Right lobe of liver (tissue), 6 donors: ENCODE data around the gene OBSCN. TPM values are rescaled to one million over a fixed set of nuclear protein-coding genes. Genes with fewer than 3 reads are reported as not detected.

Source experiments
- ATAC-seq, 4 donors: fragments of 200-7000 bp; cut with Tn5 transposase; one replicate each; pipeline ENCODE4 v1.9.1; 2020; ENCODE audit warnings: mild to moderate bottlenecking in 4 of 4, moderate library complexity in 4 of 4
- DNase-seq, 3 donors: peaks; one replicate each; pipeline ENCODE4 v3.0.0-alpha.2; 2020
- H3K27ac ChIP-seq, 3 donors: fragments of 200-600 bp; one replicate each; pipeline ENCODE4 v1.8.0; 2022
- H3K27me3 ChIP-seq, 2 donors: fragments of 200-600 bp; one replicate each; pipeline ENCODE4 v1.8.0; 2022
- H3K36me3 ChIP-seq, 4 donors: fragments of 200-600 bp; sonication (generic) in 1 of 4; one replicate each; pipeline versions ENCODE4 v1.5.1 to v1.8.0; 2017 to 2022; ENCODE audit warnings: control low read depth in 1 of 4
- H3K4me1 ChIP-seq, 4 donors: fragments of 200-600 bp; sonication (generic) in 1 of 4; one replicate each; pipeline versions ENCODE4 v1.5.1 to v1.8.0; 2017 to 2022; ENCODE audit warnings: control low read depth in 1 of 4
- H3K4me3 ChIP-seq, 3 donors: fragments of 200-600 bp; one replicate each; pipeline ENCODE4 v1.8.0; 2022
- H3K9me3 ChIP-seq, 4 donors: fragments of 200-600 bp; sonication (generic) in 1 of 4; one replicate each; pipeline versions ENCODE4 v1.5.1 to v1.8.0; 2017 to 2022; ENCODE audit warnings: control low read depth in 1 of 4
- POLR2A ChIP-seq: fragments of 450-650 bp; IDR thresholded peaks from one replicate; pipeline ENCODE4 v1.6.1; 2017; ENCODE audit warnings: antibody characterized with exemption, mild to moderate bottlenecking
- WGBS: methylation state at CpG from one replicate; pipeline ENCODE4 v1.1.6; 2018; ENCODE audit warnings: low coverage, low lambda C conversion rate; ENCODE audit not compliant: insufficient coverage; ENCODE audit errors: missing lambda C conversion rate; 5-methylcytosine and 5-hydroxymethylcytosine counted together
- intact Hi-C, 2 donors: fragments of 100-400 bp; cut with DNase I; formaldehyde crosslinking; loops; one replicate each; pipeline versions ENCODE4 v1.11.2 to v1.14.1; 2022
- total RNA-seq, 6 experiments: library from RNA; depleted of rRNA in 2 of 6; stranded (reverse); fragments of >200 nt in 2 of 6; fragmentation: NEBNext Ultra II Directional in 3 of 6; extraction: Animal tissue kit (Norgen Biotek cat#: 25700) in 3 of 6; gene quantifications; one replicate each; pipeline versions ENCODE4 v1.1.0 to v1.2.4, GENCODE V29; 2016 to 2023
- TF ChIP-seq, protein P1 (sequence below), 4 donors: fragments of 200-600 bp in 3 of 4; fragments of 450-650 bp in 1 of 4; IDR thresholded peaks; one replicate each; pipeline versions ENCODE4 v1.5.1 to v1.8.0; 2016 to 2022; ENCODE audit warnings: antibody characterized with exemption in 4 of 4, mild to moderate bottlenecking in 2 of 4
- donor health status: DM: no; HTN: yes; CAD: no.
- donor health status: DM: no; HTN: no; CAD: no.
- donor health status: DM: no; HTN: no; CAD: no.
- donor health status: DM: no; HTN: yes; CAD: no.
- donor health status: DM: no; HTN: yes; CAD: no.

The OBSCN gene
- total RNA-seq, 6 experiments from 2014 or later = 0.43 to 3.5 (median 2.0) TPM

DNA sequence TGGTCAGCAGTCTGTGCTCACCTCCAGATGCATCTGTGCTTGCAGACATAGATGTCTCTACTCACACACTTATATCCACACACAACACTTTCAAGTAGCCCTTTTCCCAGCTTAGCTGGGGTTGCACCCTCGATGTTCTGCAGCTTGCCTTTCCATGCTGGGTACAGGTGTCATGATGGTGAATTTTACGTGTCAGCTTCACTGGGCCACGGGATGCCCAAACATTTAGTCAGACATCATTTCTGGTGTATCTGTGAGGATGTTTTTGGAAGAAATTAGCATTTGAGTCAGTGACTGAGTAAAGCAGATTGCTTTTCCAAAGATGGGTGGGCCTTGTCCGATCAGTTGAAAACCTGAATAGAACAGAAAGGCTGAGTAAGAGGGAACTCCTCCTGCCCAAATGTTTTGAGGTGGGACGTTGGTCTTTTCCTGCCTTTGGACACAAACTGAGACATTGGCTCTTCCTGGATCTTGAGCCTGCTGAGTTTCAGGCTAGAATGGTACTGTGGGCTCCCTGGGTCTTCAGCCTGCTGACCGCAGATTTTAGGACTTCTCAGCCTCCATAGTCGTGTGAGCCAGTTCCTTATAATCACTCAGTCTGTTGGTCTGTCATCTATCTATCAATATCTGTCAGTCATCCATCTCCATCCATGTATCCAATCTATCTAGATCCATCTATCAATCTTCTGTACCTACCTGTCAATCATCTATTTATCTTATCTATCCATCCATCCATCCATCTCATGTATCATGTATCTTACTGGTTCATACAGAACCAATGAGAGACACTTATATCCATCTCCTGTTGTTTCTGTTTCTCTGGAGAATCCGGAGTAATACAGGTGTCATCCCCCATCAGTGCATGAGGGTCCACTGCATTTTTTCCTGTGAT lies 12.7 kb upstream of the OBSCN start:
- 83% methylated on average over 8 of the region's 8 CpGs for WGBS
- Histone ChIP-seq H3K9me3 (no peaks in the 10 kb centered on the region), H3K4me1 (no peaks in the 10 kb centered on the region), H3K36me3 (no peaks in the 10 kb centered on the region), H3K27me3 (no peaks in the 10 kb centered on the region), H3K27ac (no peak overlapping the region), H3K4me3 (no peak overlapping the region)
- TF ChIP-seq, protein P1, sequence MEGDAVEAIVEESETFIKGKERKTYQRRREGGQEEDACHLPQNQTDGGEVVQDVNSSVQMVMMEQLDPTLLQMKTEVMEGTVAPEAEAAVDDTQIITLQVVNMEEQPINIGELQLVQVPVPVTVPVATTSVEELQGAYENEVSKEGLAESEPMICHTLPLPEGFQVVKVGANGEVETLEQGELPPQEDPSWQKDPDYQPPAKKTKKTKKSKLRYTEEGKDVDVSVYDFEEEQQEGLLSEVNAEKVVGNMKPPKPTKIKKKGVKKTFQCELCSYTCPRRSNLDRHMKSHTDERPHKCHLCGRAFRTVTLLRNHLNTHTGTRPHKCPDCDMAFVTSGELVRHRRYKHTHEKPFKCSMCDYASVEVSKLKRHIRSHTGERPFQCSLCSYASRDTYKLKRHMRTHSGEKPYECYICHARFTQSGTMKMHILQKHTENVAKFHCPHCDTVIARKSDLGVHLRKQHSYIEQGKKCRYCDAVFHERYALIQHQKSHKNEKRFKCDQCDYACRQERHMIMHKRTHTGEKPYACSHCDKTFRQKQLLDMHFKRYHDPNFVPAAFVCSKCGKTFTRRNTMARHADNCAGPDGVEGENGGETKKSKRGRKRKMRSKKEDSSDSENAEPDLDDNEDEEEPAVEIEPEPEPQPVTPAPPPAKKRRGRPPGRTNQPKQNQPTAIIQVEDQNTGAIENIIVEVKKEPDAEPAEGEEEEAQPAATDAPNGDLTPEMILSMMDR (IDR thresholded peaks at IDR 0.05) = no peak
- no peak for TF ChIP-seq POLR2A
- peak in 1 of 3 donors; percentile 0 for DNase-seq
- no peak for ATAC-seq
- intact Hi-C loops = no loop called here

DNA sequence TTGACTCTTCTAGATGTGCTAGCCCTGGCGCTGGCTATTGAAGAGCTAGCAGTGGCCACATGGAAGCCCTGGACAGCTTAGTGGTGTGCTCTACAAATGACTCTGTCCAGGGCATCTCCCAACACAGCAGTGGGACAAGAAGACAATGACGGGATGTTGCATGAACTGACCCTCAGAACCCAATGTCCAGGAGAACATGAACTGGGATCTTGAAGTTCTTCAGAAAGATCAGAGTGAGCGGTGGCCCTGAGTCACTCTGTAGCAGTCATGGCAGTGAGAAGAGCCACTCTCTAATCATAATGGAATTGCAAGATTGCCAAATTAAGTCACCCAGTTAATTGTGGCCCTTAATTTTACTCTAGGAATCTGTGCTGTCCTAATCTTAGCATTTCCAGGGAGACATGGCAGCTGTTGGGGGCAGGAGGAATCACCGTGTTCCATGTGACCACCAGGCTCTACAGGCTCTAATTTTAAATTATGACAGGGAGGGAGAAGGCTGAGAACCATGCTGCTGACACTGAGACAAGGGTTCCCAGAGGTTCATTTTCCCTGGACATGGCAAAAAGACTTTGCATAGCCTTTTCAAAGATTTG lies 10.2 kb upstream of the OBSCN start:
- Histone ChIP-seq H3K36me3 (no peaks in the 10 kb centered on the region), H3K4me1 (no peaks in the 10 kb centered on the region), H3K9me3 (no peaks in the 10 kb centered on the region), H3K27me3 (no peaks in the 10 kb centered on the region), H3K27ac (no peak overlapping the region), H3K4me3 (no peak overlapping the region)
- WGBS = 97% methylated on average over 3 of the region's 4 CpGs
- TF ChIP-seq, protein P1 (IDR thresholded peaks at IDR 0.05) = no peak
- no peak for TF ChIP-seq POLR2A
- DNase-seq (no peak), ATAC-seq (no peak)
- intact Hi-C loops = no loop called here

DNA sequence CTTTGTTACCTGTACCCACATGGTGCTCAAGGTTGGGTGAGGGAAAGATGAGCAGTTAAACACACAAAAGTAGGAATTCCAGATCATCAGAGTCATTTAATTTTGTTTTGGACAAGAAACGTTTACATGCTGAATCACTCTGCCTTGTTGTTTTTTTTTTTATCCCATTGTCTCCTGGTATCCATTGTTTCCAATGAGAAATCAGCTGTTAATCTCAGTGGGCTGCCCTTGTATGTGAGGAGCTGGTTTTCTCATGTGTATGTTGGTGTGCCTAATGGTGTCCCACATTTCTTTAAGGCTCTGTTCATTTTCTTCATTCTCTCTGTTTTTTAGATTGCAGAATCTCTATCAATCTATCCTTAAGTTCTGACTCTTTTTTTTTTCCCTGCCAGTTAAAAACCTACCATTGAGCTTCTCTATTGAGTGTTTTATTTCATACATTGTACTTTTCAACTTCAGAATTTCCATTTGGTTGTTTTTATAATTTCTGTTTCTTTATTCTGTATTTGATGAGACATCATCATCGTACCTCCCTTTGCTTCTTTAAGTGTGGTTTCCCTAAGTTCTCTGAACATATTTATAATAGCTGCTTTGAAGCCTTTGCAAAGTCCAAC lies 8.8 kb upstream of the OBSCN start:
- Histone ChIP-seq H3K4me1 (no peaks in the 10 kb centered on the region), H3K27me3 (no peaks in the 10 kb centered on the region), H3K9me3 (no peaks in the 10 kb centered on the region), H3K27ac (no peak overlapping the region), H3K36me3 (no peaks in the 10 kb centered on the region), H3K4me3 (no peak overlapping the region)
- 79% methylated on average over 2 of the region's 2 CpGs for WGBS
- DNase-seq = no peak
- ATAC-seq = no peak
- TF ChIP-seq, protein P1 (IDR thresholded peaks at IDR 0.05) = no peak
- no peak for TF ChIP-seq POLR2A
- intact Hi-C loops = no loop called here

DNA sequence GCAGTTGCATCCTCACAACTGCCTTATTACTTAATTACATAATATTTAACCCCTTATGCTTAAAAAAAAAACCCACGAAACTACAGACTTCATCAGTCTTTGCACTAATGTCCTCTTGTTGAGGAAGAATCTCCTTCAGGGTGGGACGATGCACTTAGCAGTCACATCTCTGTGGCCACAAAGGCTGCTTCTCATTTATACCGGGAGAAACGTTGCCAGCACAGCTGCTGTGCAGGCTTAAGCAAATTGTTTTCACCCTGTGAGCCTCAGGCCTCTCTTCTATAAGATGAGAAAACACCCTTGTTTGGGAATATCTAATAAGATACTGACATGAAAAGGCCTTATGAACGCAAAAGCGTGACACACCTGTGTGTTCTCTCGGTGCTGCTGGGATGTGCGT lies 2.9 kb upstream of the OBSCN start:
- Histone ChIP-seq H3K36me3 (no peaks in the 10 kb centered on the region), H3K27me3 (no peaks in the 10 kb centered on the region), H3K4me1 (no peaks in the 10 kb centered on the region), H3K9me3 (no peaks in the 10 kb centered on the region), H3K27ac (no peak overlapping the region), H3K4me3 (no peak overlapping the region)
- DNase-seq (no peak), ATAC-seq (no peak)
- intact Hi-C loops = no loop called here
- WGBS = 33% methylated on average over 5 of the region's 8 CpGs
- TF ChIP-seq, protein P1 (IDR thresholded peaks at IDR 0.05) = no peak
- no peak for TF ChIP-seq POLR2A
